IPS-15b (cell line): ENCODE measurements around the gene PLPPR1.
"Not testable (repeated sequence)": the region's sequence is repeated elsewhere in the genome, so short reads cannot be mapped to it uniquely, and the experiment has no call there.

Source experiments
- H3K27me3 ChIP-seq: one replicate; pipeline ENCODE4 v1.6.1; 2013; ENCODE audit warnings: low read length; ENCODE audit not compliant: control insufficient read depth, insufficient read depth
- H3K36me3 ChIP-seq: one replicate; pipeline ENCODE4 v1.6.1; 2013; ENCODE audit warnings: low read length; ENCODE audit not compliant: control insufficient read depth, insufficient read depth
- H3K4me1 ChIP-seq: one replicate; pipeline ENCODE4 v1.6.1; 2013; ENCODE audit warnings: mild to moderate bottlenecking, low read length; ENCODE audit not compliant: control insufficient read depth, insufficient read depth
- H3K4me3 ChIP-seq: one replicate; pipeline ENCODE4 v1.5.1; 2013; ENCODE audit warnings: low read depth, low read length
- H3K9ac ChIP-seq: one replicate; pipeline ENCODE4 v1.6.1; 2013; ENCODE audit warnings: low read depth, mild to moderate bottlenecking, low read length
- H3K9me3 ChIP-seq: one replicate; pipeline ENCODE4 v1.6.1; 2013; ENCODE audit warnings: mild to moderate bottlenecking, low read length; ENCODE audit not compliant: control insufficient read depth, insufficient read depth

PLPPR1 gene

DNA sequence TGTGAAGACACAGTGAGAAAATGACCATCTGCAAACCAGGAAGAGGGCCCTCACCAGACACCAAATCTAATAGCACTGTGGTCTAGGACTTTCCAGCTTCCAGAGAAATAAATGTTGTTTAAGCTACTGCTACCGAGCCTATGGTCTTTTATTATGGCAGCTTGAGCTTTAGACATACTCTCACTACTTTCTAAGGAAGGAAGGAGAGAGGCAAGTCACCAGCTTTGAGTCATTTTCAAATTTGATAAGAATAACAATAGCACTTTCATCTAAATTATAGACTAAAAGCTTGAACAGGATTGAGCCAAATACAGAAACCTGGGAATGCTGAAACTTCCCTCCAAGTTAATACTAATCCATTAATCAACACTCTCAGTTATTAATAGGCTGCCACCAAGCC lies 64.4 kb downstream of the PLPPR1 start:
- Histone ChIP-seq H3K36me3 (no peaks in the 10 kb centered on the region), H3K9ac (no peak overlapping the region), H3K4me3 (no peak overlapping the region), H3K4me1 (peaks cover 15% of the 10 kb centered on the region), H3K9me3 (no peaks in the 10 kb centered on the region), H3K27me3 (no peaks in the 10 kb centered on the region)

DNA sequence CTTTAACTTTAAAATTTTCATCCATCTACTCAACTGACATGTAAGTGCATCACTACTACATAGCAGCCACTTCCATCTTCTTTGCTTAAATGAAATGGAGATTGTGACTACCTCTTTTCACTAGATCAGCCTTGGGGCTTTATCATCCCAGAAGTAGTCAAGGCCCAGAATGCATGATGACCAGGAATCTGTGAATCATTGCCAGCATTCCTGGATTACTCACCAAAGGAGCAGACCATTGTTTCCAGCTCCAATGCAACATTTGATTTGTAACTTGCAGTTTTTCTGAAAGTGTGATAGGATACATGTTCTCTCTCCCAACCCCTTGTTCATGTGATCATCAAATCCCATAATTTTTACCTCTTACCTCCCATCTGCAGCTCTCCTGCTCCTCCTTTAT lies 65.1 kb downstream of the PLPPR1 start:
- H3K9me3 ChIP-seq = no peaks in the 10 kb centered on the region
- no peaks in the 10 kb centered on the region for H3K27me3 ChIP-seq
- H3K9ac ChIP-seq = no peak overlapping the region

DNA sequence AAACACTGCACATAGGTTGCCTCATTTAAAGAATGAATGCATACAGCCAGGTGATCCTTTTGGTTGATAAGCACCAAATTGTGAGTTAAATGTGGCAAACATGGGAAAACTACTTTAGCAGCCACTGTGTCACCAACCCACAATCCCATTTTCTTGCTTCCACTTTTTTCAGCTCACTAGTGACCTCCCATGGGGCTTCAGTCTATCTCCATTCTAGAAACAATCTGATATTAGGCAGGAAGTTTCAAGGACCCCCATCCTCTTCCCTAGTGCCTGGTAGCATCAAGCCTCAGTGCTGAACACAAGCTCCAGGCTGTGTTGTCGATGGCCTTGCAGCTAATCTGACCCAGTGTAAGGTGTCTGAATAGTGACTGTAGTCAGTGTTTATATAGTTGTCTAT lies 66.2 kb downstream of the PLPPR1 start:
- H3K27me3 ChIP-seq = no peaks in the 10 kb centered on the region

More for the DNA sequence above, 65.1 kb downstream of the PLPPR1 start:
- H3K36me3 ChIP-seq = no peaks in the 10 kb centered on the region
- peaks cover 19% of the 10 kb centered on the region for H3K4me1 ChIP-seq
- H3K4me3 ChIP-seq = no peak overlapping the region

DNA sequence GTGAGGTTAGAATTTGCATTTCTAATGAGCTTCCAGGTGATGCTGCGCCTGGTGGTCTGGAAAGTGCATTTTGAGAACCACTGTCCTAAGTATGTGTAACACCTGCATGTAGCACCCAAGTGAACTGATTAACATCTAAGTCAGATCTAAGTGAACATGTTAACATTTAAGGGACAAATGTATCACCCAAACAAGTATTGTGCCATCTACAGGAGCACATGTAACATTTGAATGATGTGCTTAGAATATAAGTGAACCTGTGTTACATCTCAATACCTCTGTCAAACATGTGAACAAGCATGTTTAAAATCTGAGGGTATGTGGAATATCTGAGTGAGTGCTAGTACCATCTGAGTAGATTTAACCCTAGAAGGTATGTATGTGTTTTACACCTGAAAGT lies 68.7 kb downstream of the PLPPR1 start:
- Histone ChIP-seq H3K4me3 (no peak overlapping the region), H3K4me1 (peaks cover 36% of the 10 kb centered on the region), H3K36me3 (no peaks in the 10 kb centered on the region), H3K9ac (no peak overlapping the region), H3K27me3 (no peaks in the 10 kb centered on the region), H3K9me3 (no peaks in the 10 kb centered on the region)

More for the DNA sequence above, 66.2 kb downstream of the PLPPR1 start:
- Histone ChIP-seq H3K4me3 (no peak overlapping the region), H3K4me1 (peaks cover 29% of the 10 kb centered on the region), H3K9me3 (no peaks in the 10 kb centered on the region), H3K9ac (no peak overlapping the region), H3K36me3 (no peaks in the 10 kb centered on the region)

DNA sequence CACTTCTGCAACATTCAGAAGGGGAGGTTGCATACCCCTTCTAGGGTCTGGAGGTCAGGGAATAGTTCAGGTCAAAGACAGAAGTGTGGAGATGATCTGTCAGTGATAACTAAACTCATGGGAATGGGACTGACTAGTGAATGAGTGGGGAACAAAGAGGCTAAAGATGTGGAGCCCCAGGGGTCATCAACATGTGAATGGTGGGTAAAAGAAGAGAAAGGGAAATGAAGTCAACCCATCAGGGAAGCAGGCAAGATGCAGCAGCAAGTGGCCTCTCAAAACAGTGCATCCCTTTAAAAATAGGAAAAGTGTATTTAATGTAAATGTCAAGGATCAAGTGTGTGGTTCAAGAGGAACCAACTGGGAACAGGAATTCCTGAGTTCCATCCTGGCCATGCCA lies 69.9 kb downstream of the PLPPR1 start:
- peaks cover 36% of the 10 kb centered on the region for H3K4me1 ChIP-seq
- no peaks in the 10 kb centered on the region for H3K9me3 ChIP-seq
- H3K4me3 ChIP-seq = peak overlapping the region; percentile 9
- H3K27me3 ChIP-seq = no peaks in the 10 kb centered on the region
- no peaks in the 10 kb centered on the region for H3K36me3 ChIP-seq
- no peak overlapping the region for H3K9ac ChIP-seq

DNA sequence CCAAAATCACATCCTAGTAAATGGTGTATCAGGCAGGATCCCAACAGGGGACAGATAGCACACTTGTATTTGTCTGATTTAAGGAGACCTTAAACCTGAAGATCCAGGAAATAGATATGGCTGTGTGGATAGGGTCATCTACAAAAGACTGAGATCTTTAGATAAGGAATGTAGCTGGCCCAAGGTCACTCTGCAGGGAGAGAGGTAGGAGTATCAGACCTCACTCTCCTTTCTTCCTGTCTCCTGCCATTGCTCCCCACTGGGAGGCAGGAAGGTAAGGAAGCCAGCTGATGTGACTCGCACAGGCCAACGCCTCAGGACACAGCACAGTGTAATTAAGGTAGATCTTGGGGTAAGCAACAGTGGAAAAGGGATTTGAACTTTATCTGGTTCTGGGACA lies 85.8 kb downstream of the PLPPR1 start:
- peaks cover 17% of the 10 kb centered on the region for H3K4me1 ChIP-seq
- H3K4me3 ChIP-seq = no peak overlapping the region
- no peaks in the 10 kb centered on the region for H3K9me3 ChIP-seq
- H3K9ac ChIP-seq = no peak overlapping the region
- no peaks in the 10 kb centered on the region for H3K27me3 ChIP-seq
- no peaks in the 10 kb centered on the region for H3K36me3 ChIP-seq

DNA sequence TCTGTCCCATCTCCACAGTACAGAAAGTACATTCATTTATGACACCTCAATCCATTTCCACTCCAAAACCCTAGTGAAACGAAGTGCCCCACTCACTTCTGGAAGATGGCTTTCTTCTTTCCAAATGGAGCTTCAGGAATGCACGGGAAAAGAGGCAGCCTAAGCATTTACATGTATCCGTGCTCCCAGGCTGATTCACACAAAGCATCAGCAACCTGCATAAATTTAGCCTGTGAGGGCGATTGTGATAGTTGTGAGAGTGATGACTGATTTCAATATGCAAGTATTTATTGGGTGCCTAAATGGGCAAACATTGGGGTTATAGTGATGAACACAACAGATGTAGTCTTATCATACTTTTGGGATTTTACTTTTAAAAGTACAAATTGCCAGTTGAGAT lies 86.6 kb downstream of the PLPPR1 start:
- peaks cover 17% of the 10 kb centered on the region for H3K4me1 ChIP-seq
- no peak overlapping the region for H3K9ac ChIP-seq
- H3K9me3 ChIP-seq = no peaks in the 10 kb centered on the region
- H3K36me3 ChIP-seq = no peaks in the 10 kb centered on the region
- H3K4me3 ChIP-seq = no peak overlapping the region
- no peaks in the 10 kb centered on the region for H3K27me3 ChIP-seq

DNA sequence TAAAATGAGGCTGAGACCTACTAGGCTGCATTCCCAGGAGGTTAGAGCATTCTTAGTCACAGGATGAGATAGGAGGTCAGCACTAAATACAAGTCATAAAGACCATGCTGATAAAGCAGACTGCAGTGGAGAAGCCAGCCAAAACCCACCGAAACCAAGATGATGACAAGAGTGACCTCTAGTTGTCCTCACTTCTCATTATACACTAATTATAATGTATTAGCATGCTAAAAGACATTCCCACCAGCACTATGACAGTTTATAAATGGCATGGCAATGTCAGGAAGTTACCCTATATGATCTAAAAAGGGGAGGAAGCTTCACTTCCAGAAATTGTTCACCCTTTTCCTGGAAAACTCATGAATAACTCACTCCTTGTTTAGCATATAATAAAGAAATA lies 88.6 kb downstream of the PLPPR1 start:
- peaks cover 17% of the 10 kb centered on the region for H3K4me1 ChIP-seq
- no peak overlapping the region for H3K9ac ChIP-seq
- H3K27me3 ChIP-seq = no peaks in the 10 kb centered on the region
- no peaks in the 10 kb centered on the region for H3K9me3 ChIP-seq
- no peaks in the 10 kb centered on the region for H3K36me3 ChIP-seq
- H3K4me3 ChIP-seq = no peak overlapping the region

DNA sequence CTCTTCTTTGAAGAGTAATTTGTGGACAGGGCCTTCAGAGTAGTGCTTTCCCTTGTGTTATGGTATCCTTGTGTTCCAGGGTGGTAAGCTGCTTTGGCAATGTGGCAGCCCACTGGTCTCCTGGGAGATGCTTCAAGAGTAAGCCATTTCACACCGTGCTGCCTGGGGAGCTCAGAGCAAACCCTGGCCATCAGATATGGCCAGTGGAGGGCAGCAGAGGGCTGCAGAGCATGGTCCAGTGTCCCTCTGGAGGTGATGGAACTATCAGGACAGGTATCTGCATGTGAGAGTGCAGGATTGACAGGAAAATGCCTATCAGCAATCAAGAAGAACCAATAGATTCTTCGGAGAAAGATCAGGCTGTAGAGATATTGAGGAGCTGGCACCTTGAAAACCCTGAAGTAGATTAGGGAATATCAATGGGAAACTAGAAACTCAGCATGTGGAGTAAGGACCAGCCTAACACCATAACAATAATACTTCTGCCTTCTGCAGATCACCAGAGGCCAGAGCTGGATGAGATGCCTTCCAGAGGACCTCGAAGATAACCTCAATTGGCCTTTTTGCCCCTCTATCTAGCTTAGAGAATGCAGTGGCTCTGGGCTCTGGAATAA lies 90.8 kb downstream of the PLPPR1 start:
- Histone ChIP-seq H3K27me3 (no peaks in the 10 kb centered on the region), H3K4me1 (peaks cover 7% of the 10 kb centered on the region), H3K9me3 (peaks cover 10% of the 10 kb centered on the region), H3K9ac (no peak overlapping the region), H3K4me3 (no peak overlapping the region), H3K36me3 (no peaks in the 10 kb centered on the region)

DNA sequence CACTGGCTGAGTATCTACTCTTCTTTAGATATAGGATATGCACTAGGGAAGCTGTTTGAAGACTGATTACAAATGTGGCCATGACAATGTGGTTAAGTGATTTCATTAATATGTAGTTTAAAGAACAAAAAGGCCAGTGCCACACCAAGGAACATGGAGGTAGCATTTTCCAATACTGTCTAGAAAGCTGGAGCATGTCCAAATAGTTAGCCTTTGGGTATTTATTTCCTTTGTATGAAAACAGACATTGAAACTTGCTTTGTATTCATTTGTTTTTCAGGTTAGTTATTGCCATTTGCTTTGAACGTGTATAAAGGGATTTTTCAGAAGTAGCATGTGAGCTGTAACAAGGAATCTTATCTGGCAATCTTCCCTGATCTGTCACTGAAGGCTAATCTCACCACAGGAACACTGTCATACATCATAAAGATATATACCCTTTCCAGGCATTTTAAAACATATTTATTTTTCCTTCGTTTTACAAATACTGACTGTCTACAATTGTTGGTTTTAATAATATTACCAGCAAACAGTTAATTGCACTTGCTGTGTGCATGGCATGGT lies 93.4 kb downstream of the PLPPR1 start:
- Histone ChIP-seq H3K4me3 (no peak overlapping the region), H3K9ac (no peak overlapping the region), H3K4me1 (no peaks in the 10 kb centered on the region), H3K9me3 (peaks cover 10% of the 10 kb centered on the region), H3K27me3 (no peaks in the 10 kb centered on the region), H3K36me3 (no peaks in the 10 kb centered on the region)

DNA sequence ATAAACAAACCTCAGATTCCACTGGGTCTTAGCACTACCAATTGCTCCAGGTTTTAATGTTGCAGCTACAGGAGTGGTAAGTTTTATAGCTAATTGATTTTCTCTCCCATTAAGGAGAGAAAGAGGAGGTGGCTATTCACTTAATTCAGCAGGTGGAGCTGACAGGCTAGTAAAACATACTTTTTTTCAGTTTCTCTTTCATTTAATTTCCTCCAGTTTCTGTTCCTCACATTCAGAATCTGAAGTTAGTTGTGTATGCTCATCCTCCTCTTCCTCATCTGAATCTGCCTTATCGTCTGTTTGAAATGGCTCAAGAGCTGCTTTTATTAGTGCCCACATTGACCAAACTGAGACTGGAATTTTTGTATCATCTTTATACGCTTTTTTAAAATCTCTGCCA lies 98.0 kb downstream of the PLPPR1 start:
- no peak overlapping the region for H3K9ac ChIP-seq

DNA sequence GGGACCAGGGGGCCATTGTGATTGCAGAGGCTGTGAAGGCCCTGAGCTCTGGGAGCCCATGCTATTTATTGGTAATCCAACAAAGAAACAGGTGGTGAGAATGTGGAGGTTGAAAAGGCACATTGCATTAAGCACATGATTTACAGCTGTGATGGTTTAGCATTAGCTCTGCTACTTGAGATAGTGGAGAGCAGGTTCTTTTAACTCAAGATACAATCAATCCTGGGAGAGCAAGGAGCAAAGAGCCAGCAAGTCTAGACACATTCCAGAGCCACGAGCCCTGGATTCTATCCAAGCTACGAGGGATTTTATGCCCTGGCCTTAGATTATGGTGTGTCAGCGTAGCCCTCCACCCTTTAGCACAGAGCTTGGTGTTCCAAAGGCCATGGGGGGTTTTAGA lies 98.8 kb downstream of the PLPPR1 start:
- not testable (repeated sequence) for H3K36me3 ChIP-seq, H3K4me1 ChIP-seq, H3K9me3 ChIP-seq, H3K9ac ChIP-seq, H3K27me3 ChIP-seq, H3K4me3 ChIP-seq

More for the DNA sequence above, 98.0 kb downstream of the PLPPR1 start:
- H3K27me3 ChIP-seq = no peaks in the 10 kb centered on the region
- no peaks in the 10 kb centered on the region for H3K36me3 ChIP-seq
- no peaks in the 10 kb centered on the region for H3K4me1 ChIP-seq
- H3K9me3 ChIP-seq = peaks cover 10% of the 10 kb centered on the region
- no peak overlapping the region for H3K4me3 ChIP-seq
